Measurements from ENCODE around the gene CCNA2. TPM values are rescaled to one million over a fixed set of nuclear protein-coding genes. Genes with fewer than 3 reads are reported as not detected.

The CCNA2 gene
- total and polyA plus RNA-seq, 4 donors = 0.33 to 81.4 (median 2.4) TPM

DNA sequence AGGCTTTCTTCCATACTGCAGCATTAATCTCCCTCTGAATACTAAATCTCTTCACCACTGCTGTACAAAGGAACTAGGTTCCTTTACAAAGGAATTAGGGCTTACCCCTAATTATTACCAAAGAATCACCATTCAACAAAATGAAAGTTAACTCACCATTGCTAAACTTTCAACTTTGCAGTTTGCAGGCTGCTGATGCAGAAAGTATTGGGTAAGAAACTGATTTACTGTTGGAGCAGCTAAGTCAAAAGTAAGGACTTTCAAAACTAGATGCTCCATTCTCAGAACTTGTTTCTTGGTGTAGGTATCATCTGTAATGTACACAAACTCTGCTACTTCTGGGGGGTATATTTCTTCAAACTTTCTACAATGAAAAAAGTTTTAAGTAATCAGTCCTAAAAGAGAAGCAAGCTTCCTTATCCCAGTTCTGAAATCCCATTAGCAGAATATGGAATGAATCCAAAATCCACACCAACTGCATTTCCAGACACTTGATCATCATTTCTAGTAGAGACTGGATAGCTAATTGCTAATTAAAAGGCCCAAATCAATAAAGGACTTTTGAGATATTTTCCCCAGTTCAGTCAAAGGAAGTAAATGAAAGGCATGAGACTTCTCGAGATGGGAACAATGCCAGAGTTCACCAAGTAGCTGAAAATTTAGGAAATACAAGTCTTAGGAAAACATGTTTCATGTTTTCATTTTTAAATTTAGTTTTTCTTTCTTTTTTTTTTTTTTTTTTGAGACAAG is 4.3 kb downstream of the CCNA2 start (continued):
- TF ChIP-seq ZBTB33 (IDR thresholded peaks at IDR 0.05) = no peak

GRCh38 chr4:121818215-121818614 is 5.5 kb downstream of the CCNA2 start:
- TF ChIP-seq RXRA (IDR thresholded peaks at IDR 0.05) = no peak
- TF ChIP-seq, protein P1, sequence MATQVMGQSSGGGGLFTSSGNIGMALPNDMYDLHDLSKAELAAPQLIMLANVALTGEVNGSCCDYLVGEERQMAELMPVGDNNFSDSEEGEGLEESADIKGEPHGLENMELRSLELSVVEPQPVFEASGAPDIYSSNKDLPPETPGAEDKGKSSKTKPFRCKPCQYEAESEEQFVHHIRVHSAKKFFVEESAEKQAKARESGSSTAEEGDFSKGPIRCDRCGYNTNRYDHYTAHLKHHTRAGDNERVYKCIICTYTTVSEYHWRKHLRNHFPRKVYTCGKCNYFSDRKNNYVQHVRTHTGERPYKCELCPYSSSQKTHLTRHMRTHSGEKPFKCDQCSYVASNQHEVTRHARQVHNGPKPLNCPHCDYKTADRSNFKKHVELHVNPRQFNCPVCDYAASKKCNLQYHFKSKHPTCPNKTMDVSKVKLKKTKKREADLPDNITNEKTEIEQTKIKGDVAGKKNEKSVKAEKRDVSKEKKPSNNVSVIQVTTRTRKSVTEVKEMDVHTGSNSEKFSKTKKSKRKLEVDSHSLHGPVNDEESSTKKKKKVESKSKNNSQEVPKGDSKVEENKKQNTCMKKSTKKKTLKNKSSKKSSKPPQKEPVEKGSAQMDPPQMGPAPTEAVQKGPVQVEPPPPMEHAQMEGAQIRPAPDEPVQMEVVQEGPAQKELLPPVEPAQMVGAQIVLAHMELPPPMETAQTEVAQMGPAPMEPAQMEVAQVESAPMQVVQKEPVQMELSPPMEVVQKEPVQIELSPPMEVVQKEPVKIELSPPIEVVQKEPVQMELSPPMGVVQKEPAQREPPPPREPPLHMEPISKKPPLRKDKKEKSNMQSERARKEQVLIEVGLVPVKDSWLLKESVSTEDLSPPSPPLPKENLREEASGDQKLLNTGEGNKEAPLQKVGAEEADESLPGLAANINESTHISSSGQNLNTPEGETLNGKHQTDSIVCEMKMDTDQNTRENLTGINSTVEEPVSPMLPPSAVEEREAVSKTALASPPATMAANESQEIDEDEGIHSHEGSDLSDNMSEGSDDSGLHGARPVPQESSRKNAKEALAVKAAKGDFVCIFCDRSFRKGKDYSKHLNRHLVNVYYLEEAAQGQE (IDR thresholded peaks at IDR 0.05) = no peak
- no peak for TF ChIP-seq NR2F2 (IDR thresholded peaks at IDR 0.05)
- no peak for TF ChIP-seq YY1 (IDR thresholded peaks at IDR 0.05)
- no peaks in the 10 kb centered on the region for H3K27me3 ChIP-seq (ENCODE audit: control insufficient read depth in 4 of 4, insufficient read depth in 4 of 4, low read length in 3 of 4)

GRCh38 chr4:121817701-121818100 is 6.0 kb downstream of the CCNA2 start:
- TF ChIP-seq, protein P1 (IDR thresholded peaks at IDR 0.05) = no peak
- no peak for TF ChIP-seq RAD21 (IDR thresholded peaks at IDR 0.05)
- TF ChIP-seq FOXA1 (IDR thresholded peaks at IDR 0.05) = no peak
- TF ChIP-seq HNF4G (IDR thresholded peaks at IDR 0.05) = no peak
- no peak for TF ChIP-seq TAF1 (conservative IDR thresholded peaks at IDR 0.05)
- no peak for TF ChIP-seq SP1 (IDR thresholded peaks at IDR 0.05)
- Histone ChIP-seq H3K27me3 (ENCODE audit: control insufficient read depth in 4 of 4, insufficient read depth in 4 of 4, low read length in 3 of 4) (no peaks in the 10 kb centered on the region), H3K4me1 (ENCODE audit: control insufficient read depth in 4 of 4, insufficient read depth in 4 of 4, low read length in 3 of 4) (no peaks in the 10 kb centered on the region), H3K27ac (ENCODE audit: low read depth in 1 of 2, low read length in 2 of 2) (no peak overlapping the region), H3K36me3 (ENCODE audit: control insufficient read depth in 4 of 4, insufficient read depth in 3 of 4, low read depth in 1 of 4, low read length in 3 of 4) (peaks cover 0 to 44% (median 28%) of the 10 kb centered on the region in 4 donors), H3K9ac (ENCODE audit: low read depth in 1 of 2, low read length in 2 of 2) (no peak overlapping the region), H3K4me3 (ENCODE audit: low read depth in 1 of 3, low read length in 3 of 3) (no peak overlapping the region), H3K9me3 (ENCODE audit: control insufficient read depth in 4 of 4, low read length in 3 of 4) (no peaks in the 10 kb centered on the region)
- WGBS = 91% methylated on average over 1 of the region's 1 CpG
- DNase-seq (ENCODE audit: low spot score) = no peak

More at GRCh38 chr4:121818215-121818614, 5.5 kb downstream of the CCNA2 start:
- no peak overlapping the region for H3K4me3 ChIP-seq (ENCODE audit: low read depth in 1 of 3, low read length in 3 of 3)
- DNase-seq (ENCODE audit: low spot score) = no peak
- no peaks in the 10 kb centered on the region for H3K9me3 ChIP-seq (ENCODE audit: control insufficient read depth in 4 of 4, low read length in 3 of 4)
- peaks cover 0 to 39% (median 23%) of the 10 kb centered on the region in 4 donors for H3K36me3 ChIP-seq (ENCODE audit: control insufficient read depth in 4 of 4, insufficient read depth in 3 of 4, low read depth in 1 of 4, low read length in 3 of 4)
- no peak overlapping the region for H3K27ac ChIP-seq (ENCODE audit: low read depth in 1 of 2, low read length in 2 of 2)
- peaks cover 2 to 5% (median 5%) of the 10 kb centered on the region in 4 donors for H3K4me1 ChIP-seq (ENCODE audit: control insufficient read depth in 4 of 4, insufficient read depth in 4 of 4, low read length in 3 of 4)
- 93% methylated on average over 1 of the region's 1 CpG for WGBS
- no peak overlapping the region for H3K9ac ChIP-seq (ENCODE audit: low read depth in 1 of 2, low read length in 2 of 2)
